Loucy (cell line): ENCODE results near the gene IGFLR1.
A peak's percentile ranks its signal among the peaks of the same experiment; 100 is the strongest.

Experiments
- H2AFZ ChIP-seq: fragments of 200-600 bp; sonication (generic); 2 replicates; pipeline ENCODE4 v1.6.0; 2016; ENCODE audit warnings: antibody characterized with exemption, mild to moderate bottlenecking, low read length, moderate library complexity
- H3F3A ChIP-seq: fragments of 200-600 bp; 2 replicates; pipeline ENCODE4 v1.6.0; 2016; ENCODE audit warnings: antibody characterized with exemption, low read depth, mild to moderate bottlenecking
- H3K27me3 ChIP-seq: fragments of 200-600 bp; sonication (generic); 2 replicates; pipeline ENCODE4 v1.6.1; 2014; ENCODE audit warnings: low read length, mild to moderate bottlenecking; ENCODE audit not compliant: insufficient read depth, poor library complexity, severe bottlenecking
- H3K36me3 ChIP-seq: fragments of 200-600 bp; sonication (generic); 2 replicates; pipeline ENCODE4 v1.6.1; 2016; ENCODE audit warnings: low read length; ENCODE audit not compliant: insufficient read depth
- H3K4me1 ChIP-seq: fragments of 200-600 bp; sonication (generic); 2 replicates; pipeline ENCODE4 v1.5.1; 2014; ENCODE audit warnings: low read length, mild to moderate bottlenecking; ENCODE audit not compliant: insufficient read depth, poor library complexity, severe bottlenecking
- H3K4me2 ChIP-seq: fragments of 200-600 bp; sonication (generic); 2 replicates; pipeline ENCODE4 v1.6.0; 2014; ENCODE audit warnings: antibody characterized with exemption, low read length, low read depth, mild to moderate bottlenecking; ENCODE audit not compliant: poor library complexity, severe bottlenecking
- H3K4me3 ChIP-seq: fragments of 200-600 bp; sonication (generic); 2 replicates; pipeline ENCODE4 v1.5.1; 2014; ENCODE audit warnings: low read length, mild to moderate bottlenecking, mixed read lengths; ENCODE audit not compliant: poor library complexity, severe bottlenecking
- H3K79me2 ChIP-seq: fragments of 200-600 bp; sonication (generic); 2 replicates; pipeline ENCODE4 v1.6.1; 2014; ENCODE audit warnings: low read length; ENCODE audit not compliant: insufficient read depth
- H3K9ac ChIP-seq: fragments of 200-600 bp; sonication (generic); 2 replicates; pipeline ENCODE4 v1.6.0; 2014; ENCODE audit warnings: mild to moderate bottlenecking, low read depth, low read length, moderate library complexity; ENCODE audit not compliant: poor library complexity, severe bottlenecking
- H3K9me2 ChIP-seq: fragments of 200-600 bp; sonication (generic); replicated peaks from 2 replicates; pipeline ENCODE4 v1.6.1; 2016; ENCODE audit warnings: low read depth, low read length, mixed read lengths
- H3K9me3 ChIP-seq: fragments of 200-600 bp; sonication (generic); 2 replicates; pipeline ENCODE4 v1.6.1; 2014; ENCODE audit warnings: mild to moderate bottlenecking, antibody characterized with exemption, low read length, low read depth; ENCODE audit not compliant: insufficient read depth
- H4K20me1 ChIP-seq: fragments of 200-600 bp; sonication (generic); 2 replicates; pipeline ENCODE4 v1.6.0; 2014; ENCODE audit warnings: antibody characterized with exemption, low read length, mild to moderate bottlenecking; ENCODE audit not compliant: insufficient read depth, poor library complexity, severe bottlenecking
- EZH2phosphoT487 ChIP-seq: fragments of 200-600 bp; IDR thresholded peaks from 2 replicates; pipeline ENCODE4 v1.6.1; 2018; ENCODE audit warnings: antibody characterized with exemption, mild to moderate bottlenecking, moderate library complexity, borderline replicate concordance
- TF ChIP-seq, protein P1 (sequence below): fragments of 200-600 bp; sonication (generic); conservative IDR thresholded peaks from 2 replicates; pipeline ENCODE4 v1.5.1; 2014; ENCODE audit warnings: mild to moderate bottlenecking, antibody characterized with exemption, low read length

IGFLR1 gene

DNA sequence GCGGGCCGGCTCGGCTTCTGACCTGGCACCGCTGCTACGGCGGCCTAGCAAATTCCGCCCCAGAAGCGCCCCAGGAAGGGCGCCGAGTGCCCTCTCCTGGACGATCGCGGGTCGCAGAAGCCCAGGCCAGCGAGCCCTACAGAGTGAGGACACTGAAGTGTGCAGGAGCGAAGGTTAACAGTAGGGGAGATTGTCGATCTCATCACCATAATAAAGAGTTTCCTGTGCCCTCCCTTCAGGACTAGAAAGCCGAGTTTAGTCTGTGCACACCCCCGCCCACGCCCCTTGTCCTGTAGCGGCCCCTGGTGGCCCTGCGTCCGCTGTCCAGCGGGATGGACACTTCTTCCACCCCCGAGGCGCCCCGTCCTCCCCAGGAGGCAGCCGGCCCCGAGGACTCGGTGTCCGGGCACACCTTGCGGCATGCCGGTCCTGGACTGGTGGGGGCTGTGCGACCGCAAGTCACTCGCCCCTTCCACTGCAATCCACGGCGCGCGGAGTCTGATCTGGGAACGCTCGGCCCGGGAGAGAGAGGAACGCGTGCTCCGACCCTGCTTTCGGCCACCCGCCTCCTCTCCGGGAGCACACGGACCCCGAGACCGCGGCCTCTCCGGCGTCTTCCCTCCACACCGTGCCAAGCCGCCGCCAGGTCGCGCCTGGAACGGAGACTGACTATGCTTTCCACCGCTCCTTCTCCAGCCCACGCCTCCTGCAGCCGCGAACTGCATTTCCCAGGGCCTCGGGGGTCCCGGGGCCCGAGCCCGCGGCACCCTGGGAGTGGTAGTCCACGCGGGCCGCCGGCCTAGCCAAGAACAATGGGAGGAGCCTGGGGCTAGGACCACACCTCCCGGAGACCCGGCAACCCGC lies 25.2 kb downstream of the IGFLR1 start:
- TF ChIP-seq, protein P1, sequence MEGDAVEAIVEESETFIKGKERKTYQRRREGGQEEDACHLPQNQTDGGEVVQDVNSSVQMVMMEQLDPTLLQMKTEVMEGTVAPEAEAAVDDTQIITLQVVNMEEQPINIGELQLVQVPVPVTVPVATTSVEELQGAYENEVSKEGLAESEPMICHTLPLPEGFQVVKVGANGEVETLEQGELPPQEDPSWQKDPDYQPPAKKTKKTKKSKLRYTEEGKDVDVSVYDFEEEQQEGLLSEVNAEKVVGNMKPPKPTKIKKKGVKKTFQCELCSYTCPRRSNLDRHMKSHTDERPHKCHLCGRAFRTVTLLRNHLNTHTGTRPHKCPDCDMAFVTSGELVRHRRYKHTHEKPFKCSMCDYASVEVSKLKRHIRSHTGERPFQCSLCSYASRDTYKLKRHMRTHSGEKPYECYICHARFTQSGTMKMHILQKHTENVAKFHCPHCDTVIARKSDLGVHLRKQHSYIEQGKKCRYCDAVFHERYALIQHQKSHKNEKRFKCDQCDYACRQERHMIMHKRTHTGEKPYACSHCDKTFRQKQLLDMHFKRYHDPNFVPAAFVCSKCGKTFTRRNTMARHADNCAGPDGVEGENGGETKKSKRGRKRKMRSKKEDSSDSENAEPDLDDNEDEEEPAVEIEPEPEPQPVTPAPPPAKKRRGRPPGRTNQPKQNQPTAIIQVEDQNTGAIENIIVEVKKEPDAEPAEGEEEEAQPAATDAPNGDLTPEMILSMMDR = peak; percentile 79
- TF ChIP-seq EZH2phosphoT487 = no peak
- peaks cover 27% of the 10 kb centered on the region for H3K4me1 ChIP-seq
- peak overlapping the region; percentile 79 for H3K9ac ChIP-seq
- H3K36me3 ChIP-seq = peaks cover 6% of the 10 kb centered on the region; the same call in 1 of the 2 replicates
- H3K4me2 ChIP-seq = peak overlapping the region; percentile 84
- H3K9me2 ChIP-seq = no peaks in the 10 kb centered on the region
- peak overlapping the region; percentile 81 for H3K4me3 ChIP-seq
- H3F3A ChIP-seq = no peaks in the 10 kb centered on the region
- H3K79me2 ChIP-seq = peaks cover 45% of the 10 kb centered on the region
- no peaks in the 10 kb centered on the region for H3K9me3 ChIP-seq
- peak overlapping the region; percentile 89 for H2AFZ ChIP-seq
- H4K20me1 ChIP-seq = peaks cover 22% of the 10 kb centered on the region
- H3K27me3 ChIP-seq = no peaks in the 10 kb centered on the region

DNA sequence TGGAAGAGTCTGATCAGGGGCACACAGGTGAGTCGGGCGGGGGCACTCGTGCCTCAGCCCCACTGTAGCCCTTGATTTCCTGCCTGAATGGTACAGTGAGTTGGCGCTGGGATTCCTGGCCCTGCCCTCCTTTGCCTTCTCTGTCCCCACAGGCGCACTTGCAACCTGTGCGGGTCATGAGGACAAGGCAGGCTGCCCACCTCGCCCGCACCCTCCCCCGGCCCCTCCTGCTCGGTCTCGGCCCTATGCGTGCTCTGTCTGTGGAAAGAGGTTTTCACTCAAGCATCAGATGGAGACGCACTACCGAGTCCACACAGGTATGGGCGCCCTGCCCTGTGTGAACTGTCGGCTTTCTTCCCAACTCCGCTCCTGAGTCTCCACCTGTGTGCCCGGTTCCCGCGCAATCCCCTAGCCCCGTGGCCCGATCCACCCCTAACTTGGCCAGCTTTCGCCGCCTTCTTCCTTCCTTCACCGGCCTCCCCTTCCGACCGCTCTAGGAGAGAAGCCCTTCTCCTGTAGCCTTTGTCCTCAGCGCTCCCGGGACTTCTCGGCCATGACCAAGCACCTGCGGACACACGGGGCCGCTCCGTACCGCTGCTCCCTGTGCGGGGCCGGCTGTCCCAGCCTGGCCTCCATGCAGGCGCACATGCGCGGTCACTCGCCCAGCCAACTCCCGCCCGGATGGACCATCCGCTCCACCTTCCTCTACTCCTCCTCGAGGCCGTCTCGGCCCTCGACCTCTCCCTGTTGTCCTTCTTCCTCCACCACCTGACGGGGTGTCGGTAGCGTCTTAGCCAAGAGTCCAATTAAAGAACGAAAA lies 26.1 kb downstream of the IGFLR1 start:
- H3K27me3 ChIP-seq = no peaks in the 10 kb centered on the region
- no peaks in the 10 kb centered on the region for H3K36me3 ChIP-seq
- peak overlapping the region; percentile 79 for H3K9ac ChIP-seq
- peak overlapping the region; percentile 81 for H3K4me3 ChIP-seq
- H3F3A ChIP-seq = no peaks in the 10 kb centered on the region
- peak overlapping the region; percentile 84 for H3K4me2 ChIP-seq
- H3K79me2 ChIP-seq = peaks cover 37% of the 10 kb centered on the region
- H3K4me1 ChIP-seq = peaks cover 27% of the 10 kb centered on the region
- no peaks in the 10 kb centered on the region for H3K9me3 ChIP-seq
- no peaks in the 10 kb centered on the region for H3K9me2 ChIP-seq
- H4K20me1 ChIP-seq = peaks cover 22% of the 10 kb centered on the region
- H2AFZ ChIP-seq = peak overlapping the region; percentile 89
- TF ChIP-seq, protein P1 = no peak
- TF ChIP-seq EZH2phosphoT487 = no peak

DNA sequence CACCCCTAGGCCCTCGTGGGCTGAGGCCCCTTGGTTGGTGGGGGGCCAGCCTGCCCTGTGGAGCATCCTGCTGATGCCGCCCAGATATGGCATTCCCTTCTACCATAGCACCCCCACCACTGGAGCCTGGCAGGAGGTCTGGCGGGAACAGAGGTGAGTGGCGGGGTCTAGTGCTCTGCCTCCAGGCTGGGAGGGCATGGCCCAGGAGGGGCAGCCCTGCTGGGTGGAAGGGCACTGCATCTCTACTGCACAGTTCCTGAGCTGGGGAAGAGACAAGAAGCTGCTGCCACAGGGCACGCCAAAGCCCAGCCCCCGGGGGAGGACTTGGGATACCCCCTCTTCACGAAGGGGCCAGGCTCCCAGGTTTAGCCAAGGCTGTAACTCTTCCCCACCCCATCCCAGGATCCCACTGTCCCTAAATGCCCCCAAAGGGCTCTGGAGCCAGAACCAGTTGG lies 26.9 kb downstream of the IGFLR1 start:
- H3K27me3 ChIP-seq = no peaks in the 10 kb centered on the region
- H3K9ac ChIP-seq = peak overlapping the region; percentile 79
- H3K4me2 ChIP-seq = peak overlapping the region; percentile 84
- no peaks in the 10 kb centered on the region for H3F3A ChIP-seq
- no peaks in the 10 kb centered on the region for H3K9me3 ChIP-seq
- H3K4me1 ChIP-seq = peaks cover 27% of the 10 kb centered on the region
- H4K20me1 ChIP-seq = peaks cover 22% of the 10 kb centered on the region
- H3K36me3 ChIP-seq = no peaks in the 10 kb centered on the region
- TF ChIP-seq, protein P1 = no peak
- TF ChIP-seq EZH2phosphoT487 = no peak
- no peak overlapping the region for H2AFZ ChIP-seq
- H3K9me2 ChIP-seq = no peaks in the 10 kb centered on the region
- peak overlapping the region; percentile 81 for H3K4me3 ChIP-seq
- peaks cover 32% of the 10 kb centered on the region for H3K79me2 ChIP-seq
